ENCODE results near the gene TUBB4B.
A peak's percentile ranks its signal among the peaks of the same experiment; 100 is the strongest.
"Not testable (repeated sequence)": the region's sequence is repeated elsewhere in the genome, so short reads cannot be mapped to it uniquely, and the experiment has no call there.

Gene TUBB4B

GRCh38 chr9:137262173-137262908 is 21.3 kb downstream of the TUBB4B start:
- DNase-seq (ENCODE audit: low read depth); H3K4me3 ChIP-seq (ENCODE audit: low read depth, low read length): not testable (repeated sequence)
- peak; percentile 24 for TF ChIP-seq CTCF (IDR thresholded peaks at IDR 0.05; ENCODE audit: low read depth, low read length, missing control alignments)

GRCh38 chr9:137262909-137263285 is 21.8 kb downstream of the TUBB4B start:
- DNase-seq (ENCODE audit: low read depth) = no peak
- no peak for TF ChIP-seq CTCF (IDR thresholded peaks at IDR 0.05; ENCODE audit: low read depth, low read length, missing control alignments)
- H3K4me3 ChIP-seq (ENCODE audit: low read depth, low read length) = no peak overlapping the region

- DNase-seq (ENCODE audit: low read depth) = no peak
- no peak overlapping the region for H3K4me3 ChIP-seq (ENCODE audit: low read depth, low read length)
- TF ChIP-seq CTCF (IDR thresholded peaks at IDR 0.05; ENCODE audit: low read depth, low read length, missing control alignments) = no peak
These were observed 22.4 kb downstream of the TUBB4B start for GRCh38 chr9:137263506-137263905.

- H3K4me3 ChIP-seq (ENCODE audit: low read depth, low read length) = no peak overlapping the region
- no peak for DNase-seq (ENCODE audit: low read depth)
- TF ChIP-seq CTCF (IDR thresholded peaks at IDR 0.05; ENCODE audit: low read depth, low read length, missing control alignments) = no peak
These were observed 23.0 kb downstream of the TUBB4B start for GRCh38 chr9:137264067-137264466.

- H3K4me3 ChIP-seq (ENCODE audit: low read depth, low read length) = no peak overlapping the region
- DNase-seq (ENCODE audit: low read depth) = no peak
- TF ChIP-seq CTCF (IDR thresholded peaks at IDR 0.05; ENCODE audit: low read depth, low read length, missing control alignments) = no peak
These were observed 24.5 kb downstream of the TUBB4B start for GRCh38 chr9:137265496-137266161.

GRCh38 chr9:137266162-137266527 is 25.1 kb downstream of the TUBB4B start:
- no peak for TF ChIP-seq CTCF (IDR thresholded peaks at IDR 0.05; ENCODE audit: low read depth, low read length, missing control alignments)
- H3K4me3 ChIP-seq (ENCODE audit: low read depth, low read length) = no peak overlapping the region
- DNase-seq (ENCODE audit: low read depth) = no peak
